ENCODE data around the gene RBM19.
A peak's percentile ranks its signal among the peaks of the same experiment; 100 is the strongest.
"Not testable (repeated sequence)": the region's sequence is repeated elsewhere in the genome, so short reads cannot be mapped to it uniquely, and the experiment has no call there.

Gene RBM19

DNA sequence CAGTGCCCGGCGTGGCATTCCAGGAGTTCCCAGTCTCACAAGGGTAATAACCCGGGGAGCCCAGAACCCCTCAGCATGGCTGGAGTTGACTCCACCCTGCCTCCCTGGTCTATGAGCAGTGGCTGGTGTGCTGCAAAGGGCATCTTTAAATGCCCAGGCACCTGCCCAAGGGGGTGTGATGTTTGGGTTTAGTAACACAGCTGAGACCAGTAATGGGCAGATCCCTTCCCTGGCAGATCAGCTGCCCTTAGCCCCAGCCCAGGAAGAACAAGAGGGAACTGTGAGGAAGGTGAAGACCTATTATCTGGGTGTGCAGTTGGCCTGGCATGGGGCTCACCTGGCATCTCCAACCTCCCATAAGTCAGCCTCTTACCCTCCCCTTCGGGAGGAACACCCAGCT, 35.9 kb downstream of the RBM19 start:
- no peak for DNase-seq

DNA sequence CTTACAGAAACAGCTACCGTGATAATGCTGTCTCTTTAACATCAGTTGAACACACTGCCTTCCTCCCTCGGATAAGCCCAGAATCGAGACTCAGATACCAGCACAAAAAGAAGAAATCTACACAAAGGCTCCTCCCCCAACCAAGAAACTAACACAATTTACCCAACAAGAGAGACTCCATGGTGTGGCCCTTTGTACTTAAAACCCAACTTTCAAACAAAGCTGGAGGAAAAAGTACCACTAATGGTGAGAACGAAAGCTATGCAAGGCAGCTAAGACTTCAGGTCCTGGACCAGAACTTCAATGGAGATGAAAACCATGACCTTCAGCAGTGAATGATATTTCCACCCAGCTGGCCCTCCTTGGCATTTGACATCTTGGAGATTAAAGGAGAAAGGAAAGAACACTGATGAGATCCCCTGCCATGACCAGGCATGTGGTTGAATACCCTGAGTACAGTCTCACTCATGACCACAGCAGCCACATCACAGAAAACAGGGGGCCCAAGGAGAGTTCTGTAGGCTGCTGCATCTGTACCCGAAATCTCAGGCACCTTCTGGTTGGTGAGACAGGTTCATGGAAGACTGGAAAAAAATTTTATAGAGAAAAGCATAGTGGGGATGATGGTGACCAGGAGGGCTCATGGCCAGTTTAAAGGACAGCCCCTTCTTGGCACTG, 36.7 kb downstream of the RBM19 start:
- DNase-seq = no peak

DNA sequence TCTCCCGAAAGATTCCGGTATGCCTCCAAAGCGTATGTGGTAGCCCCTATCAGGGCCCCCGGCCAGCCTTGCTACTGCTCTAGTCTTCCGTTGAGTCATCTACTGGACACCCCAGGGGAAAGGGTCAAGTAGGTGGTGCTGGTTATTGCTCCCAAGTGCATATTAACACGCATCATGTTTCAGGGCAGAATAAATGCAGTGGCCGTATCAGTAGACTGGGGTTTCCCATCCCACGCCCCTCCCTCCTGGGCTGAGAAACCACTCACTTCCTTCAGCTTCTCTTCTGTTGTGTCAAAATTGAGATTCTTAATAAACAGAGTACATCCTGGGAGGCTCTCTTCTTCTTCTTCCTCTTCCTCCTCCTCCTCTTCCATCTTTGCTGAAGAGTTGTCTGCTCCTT, 39.3 kb downstream of the RBM19 start:
- no peak for DNase-seq

DNA sequence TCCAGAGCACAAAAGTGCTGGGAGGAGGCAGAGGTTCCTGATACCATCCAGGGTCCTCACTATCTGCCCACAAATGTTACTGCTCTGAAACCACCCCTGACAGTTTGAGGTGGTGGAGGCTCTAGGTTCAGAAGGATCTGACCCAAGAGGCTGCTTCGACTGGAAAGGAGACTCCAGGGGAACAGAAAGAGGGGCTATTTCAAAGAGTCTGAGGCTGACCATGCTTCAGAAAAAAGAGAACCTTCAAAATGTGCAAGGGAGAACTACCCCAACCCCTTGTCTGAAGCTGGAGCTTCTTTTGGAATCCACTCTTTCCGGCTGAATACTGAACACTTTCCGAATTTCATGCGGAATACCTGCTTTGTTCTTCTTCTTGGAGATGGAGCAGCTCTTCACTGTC, 41.8 kb downstream of the RBM19 start:
- no peak for DNase-seq

DNA sequence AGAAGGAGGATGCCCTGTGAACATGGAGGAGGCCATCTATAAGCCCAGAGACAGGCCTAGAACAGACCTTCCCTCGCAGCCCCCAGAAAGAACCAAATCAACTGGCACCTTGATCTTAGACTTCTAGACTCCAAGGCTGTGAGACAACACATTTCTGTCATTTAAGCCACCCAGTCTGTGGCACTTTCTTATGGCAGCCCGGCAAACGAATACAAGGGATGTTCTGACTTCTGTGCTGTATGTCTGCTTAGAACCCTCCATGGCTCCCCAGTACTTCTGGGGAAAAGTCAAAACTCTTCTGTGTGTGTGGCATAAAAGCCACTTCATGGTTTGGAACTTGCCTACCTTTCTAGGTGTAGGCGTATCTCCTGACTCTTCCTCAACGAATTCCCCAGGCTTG, 42.9 kb downstream of the RBM19 start:
- no peak for DNase-seq

DNA sequence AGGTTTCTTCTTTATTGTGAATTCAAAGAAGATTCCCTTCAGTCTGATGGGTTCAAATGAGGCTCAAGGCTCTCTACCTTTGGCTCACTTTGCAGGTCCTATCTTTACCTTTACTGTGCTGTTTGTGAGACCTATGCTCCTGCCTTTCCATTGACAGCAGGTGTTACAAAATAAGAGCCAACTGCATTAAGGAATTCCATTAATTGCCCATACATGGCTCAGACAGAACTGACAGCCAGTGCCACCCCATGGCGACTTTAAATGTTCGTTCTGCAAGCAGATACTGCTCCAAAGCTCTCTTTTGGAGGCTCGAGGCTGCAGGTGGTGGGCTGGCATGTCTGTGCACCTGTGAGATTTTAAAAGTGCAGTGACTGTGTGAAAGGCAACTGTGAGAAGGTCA, 44.7 kb downstream of the RBM19 start:
- no peak for DNase-seq

DNA sequence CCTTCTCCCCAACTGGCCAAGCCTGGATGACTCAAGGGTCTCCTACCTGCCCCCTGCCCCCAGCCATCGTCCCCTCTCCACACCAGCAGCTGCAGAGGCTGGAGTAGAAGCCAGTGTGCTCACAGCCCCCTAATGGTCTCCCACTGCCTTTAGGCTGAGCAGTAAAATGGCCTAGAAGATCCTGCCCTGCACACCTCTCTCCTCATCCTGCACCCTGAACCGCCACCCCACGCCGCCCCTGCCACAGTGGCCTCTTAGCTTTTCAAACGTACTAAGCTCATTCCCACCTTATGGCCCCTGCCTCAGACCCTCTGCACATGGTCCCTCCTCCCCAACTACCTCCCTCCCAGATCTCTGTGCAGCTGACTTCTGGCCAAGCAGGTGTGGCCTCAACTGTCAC, 46.3 kb downstream of the RBM19 start:
- DNase-seq = no peak

DNA sequence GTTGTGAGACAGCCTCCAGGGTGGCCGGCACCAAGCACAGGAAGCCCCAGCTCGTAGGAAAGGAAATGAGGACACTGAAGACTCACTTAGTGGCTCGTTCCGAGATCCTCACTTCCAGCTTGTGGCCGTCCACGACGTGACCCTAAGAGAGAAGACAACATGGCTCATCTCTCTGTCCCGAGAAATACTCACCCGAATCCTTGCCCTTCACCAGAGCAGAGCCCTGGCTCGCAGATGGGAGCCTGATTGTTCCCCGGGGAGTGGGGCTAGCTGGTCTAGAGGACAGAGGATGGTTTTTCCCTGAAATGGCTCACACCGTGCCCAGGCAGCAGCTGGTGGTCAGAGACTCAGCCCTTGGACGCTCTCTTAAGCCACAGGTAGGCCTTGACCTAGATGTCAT, 47.8 kb downstream of the RBM19 start:
- no peak for DNase-seq

DNA sequence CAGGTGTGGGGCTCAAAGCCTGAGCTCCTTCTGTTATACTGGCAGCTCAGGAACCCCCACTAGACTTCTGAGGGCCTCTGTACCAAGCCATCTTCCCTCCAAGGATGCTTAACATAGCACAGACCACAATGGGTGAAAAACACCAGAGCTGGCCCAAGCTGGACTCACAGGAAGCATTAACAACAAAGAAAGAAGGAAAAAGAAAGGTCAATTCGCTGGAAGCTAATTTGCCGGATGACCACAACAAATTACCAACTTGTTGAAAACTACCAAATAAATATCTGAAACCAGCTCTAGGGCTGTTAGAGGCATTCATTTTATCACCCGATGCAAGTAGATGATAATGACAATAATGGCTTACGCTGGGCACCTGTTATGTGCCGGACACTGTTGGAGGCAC, 48.7 kb downstream of the RBM19 start:
- DNase-seq = no peak

DNA sequence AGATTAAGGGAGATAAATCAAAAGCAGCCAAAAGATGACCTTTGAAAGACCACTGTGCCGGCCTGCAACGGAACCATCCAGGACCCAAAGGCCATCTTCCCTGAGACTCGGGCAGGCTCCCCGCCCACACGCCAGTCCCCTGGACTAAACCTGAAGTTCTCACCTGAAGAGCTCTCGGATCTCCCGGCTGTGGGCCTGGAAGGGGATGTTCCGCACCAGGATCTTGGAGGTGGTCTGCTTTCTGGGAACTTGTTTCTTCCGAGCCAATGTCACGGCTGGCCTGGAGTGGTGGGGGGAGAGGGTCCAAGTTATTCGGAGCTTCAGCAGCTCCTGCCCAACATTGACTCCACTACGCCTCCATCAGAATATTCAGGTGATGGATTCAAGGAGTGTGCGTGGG, 51.3 kb downstream of the RBM19 start:
- DNase-seq = no peak

DNA sequence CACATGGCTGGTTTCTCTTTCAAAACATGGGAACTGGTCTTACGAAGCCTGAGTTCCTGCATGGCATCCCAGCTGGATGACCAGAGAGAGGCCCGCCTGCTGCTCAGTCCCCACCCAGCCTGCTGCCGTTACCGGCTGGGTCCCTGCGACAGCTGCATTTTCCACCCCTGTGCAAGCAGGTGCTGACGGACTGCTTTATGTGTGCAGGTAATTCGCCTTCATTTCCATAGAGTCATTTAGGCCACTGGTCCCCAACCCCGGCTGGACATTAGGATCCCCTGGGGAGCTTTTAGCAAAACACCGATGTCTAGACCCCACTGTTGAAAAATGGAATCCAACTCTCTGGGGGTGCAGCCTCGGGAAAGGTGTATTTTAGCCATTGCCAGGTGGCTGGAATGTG, 51.9 kb downstream of the RBM19 start:
- DNase-seq = no peak

DNA sequence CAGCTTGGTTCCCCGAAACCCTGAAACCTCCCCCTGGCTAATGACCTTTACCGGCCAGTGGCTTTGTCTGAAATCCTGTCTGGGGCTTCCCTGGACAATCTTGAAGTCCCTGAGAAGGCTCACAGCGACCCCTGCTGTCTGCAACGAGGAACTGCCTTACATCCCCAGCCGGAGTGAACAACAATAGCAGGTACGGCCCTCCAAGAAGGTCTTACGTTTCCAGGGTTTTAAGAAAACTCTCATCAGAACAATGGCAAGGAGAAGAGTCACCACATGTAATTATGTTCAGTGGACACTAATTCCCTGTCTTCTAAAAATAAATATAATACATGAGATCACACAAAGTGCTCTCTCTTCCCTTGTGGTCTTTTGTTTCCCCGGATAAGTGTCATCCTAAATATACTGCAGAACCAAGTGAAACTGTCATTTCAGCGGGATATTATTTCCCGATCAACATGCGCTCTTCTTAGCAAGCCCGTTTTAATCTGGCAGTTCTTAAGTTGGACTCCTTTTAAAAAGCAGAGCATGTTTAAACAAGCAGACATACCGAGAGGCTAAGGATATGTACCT, 53.3 kb downstream of the RBM19 start:
- peak; percentile 77 for DNase-seq

DNA sequence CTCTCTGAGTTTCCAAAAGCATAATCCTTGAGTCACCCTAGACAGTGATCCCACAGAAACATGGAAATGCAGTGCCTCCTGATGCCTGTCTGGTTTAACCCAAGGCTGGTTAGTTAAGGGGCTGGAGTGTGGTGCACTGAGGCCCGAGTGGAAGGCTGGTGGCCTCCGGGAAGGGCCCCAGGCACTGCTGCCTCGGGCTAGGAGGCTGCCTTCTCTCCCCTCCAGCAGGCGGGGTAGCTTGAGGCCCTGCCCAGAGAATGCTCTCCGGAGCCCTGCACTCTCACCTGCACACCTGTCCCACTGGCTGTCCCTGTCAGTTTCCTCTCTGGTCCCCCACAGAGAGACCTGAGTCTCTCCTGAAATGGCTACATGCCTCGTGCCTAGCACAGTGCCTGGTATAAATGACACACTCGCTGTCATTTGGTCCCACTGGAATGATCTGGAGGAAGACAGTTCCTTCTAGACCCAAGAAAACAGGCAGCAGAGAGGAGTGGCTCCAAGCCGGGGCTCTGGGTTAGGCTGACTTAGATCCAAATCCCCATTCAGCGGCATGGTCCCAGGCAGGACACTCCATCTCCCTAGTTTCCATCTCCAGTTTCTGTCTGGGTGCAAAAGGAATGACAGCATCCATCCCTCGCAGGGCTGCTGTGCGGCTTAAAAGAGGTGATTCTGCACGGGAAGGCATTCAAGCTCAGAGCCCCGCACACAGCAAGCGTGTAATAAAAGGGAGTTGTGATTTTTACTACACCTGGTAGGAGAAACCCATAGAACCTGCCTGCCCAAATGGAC, 54.0 kb downstream of the RBM19 start:
- no peak for DNase-seq

DNA sequence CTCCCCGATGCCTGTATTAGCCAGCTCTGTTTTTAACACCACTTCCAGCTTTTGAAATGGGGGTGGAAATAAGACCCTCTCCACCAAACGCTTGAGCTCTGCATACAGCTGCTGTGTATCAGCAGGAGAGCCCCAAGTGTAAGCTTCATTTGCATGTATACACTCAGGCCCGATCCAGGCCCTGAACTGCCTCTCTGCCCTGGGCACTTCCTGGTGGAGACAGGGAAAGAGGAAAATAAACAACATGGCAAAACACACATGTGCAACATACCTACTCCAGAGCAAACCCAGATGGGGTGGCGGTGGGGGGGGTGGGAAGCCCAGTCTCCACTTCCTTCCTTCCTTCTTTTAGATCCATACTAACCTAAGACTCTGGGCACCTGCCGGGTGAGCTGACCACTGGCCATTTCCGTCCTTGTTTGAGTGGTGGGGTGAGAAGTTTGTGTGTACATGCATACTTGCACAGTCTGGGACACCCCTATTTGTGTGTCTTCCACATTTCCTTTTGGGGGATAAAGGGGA, 55.3 kb downstream of the RBM19 start:
- no peak for DNase-seq

DNA sequence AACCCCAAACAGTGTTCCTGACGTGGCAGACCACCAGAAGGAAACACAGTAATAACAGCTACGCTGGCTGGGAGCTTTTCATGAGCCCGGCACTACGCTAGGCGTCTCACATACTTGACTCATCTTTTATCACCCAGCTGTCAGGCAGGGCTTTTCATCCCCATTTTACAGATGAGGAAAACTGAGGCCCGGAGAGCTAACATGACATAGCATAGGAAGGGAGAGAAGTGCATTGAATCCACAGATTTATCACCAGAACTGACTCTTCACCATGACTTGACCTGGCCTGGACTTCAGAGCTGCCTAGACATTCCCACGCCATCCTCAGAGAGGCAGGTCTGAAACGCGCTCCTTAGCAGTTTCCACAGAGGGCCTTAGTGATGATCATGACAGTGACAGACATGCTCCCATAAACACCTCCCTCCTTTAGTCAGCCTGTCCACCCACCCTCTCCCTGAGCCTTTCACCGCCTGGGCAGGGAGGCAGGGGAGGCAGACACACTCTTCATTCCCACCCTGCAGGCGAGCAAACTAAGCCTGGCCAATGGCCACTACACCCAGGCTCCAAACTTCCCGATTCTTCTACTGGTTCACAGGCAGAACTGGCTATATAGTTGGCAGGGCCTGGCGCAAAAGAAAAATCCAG, 56.2 kb downstream of the RBM19 start:
- no peak for DNase-seq

DNA sequence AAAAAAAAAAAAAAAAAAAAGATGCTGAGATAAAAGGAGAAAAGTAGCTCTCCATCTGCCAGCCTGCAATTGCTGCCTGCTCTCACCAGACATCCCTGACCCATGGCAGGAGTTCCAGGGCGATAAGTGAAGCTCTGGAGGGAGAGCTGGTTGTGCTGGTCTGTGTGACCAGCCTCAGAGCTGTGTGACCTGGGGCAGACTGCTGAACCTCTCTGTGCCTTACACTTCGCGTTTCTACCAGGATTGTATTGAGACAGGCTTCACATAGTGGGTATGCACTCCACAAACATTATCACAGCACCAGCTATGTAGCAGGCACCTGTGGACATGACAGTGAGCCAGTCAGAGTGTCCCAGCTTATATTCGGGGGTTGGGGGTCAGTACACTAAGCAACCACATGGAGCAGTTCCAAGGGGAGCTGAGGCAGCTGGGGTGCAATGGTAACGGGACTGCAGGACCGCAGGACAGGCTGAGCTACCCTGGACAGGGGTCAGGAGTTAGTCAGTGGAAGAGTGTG, 57.5 kb downstream of the RBM19 start:
- DNase-seq = no peak

DNA sequence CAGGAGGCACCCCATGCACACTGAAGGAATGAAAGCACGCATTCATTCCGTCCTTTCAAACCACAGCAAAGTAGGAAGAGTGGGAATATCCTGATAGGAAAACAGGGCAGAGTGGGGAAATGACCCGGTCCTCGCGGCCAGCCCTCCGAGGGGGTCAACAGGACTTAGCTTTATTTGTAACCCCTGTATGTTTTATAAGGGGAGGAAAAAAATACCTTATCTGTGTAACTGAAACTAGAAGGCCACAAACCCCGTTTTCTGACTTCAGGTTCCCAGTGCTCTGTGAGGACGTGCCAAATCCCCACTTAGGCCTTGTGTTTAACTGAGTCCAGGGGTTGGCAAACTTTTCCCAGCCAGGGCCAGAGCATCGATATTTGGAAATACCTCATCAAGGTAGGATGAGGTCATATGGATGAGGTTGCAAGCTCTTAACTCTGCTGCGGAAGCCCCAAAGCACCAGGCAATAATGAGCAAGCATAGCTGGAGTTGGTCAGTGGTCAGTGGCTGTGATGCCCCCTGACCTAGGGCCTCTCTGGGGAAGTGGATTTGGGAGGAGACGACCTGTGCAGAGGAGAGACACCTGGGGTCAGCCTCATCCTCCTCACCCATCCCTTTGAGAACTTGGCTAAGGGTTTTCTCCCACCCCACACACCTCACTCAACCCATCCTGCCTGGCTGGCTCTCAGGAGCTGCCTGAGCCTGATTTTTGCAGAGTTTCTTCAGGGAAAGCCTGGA, 58.5 kb downstream of the RBM19 start:
- no peak for DNase-seq

DNA sequence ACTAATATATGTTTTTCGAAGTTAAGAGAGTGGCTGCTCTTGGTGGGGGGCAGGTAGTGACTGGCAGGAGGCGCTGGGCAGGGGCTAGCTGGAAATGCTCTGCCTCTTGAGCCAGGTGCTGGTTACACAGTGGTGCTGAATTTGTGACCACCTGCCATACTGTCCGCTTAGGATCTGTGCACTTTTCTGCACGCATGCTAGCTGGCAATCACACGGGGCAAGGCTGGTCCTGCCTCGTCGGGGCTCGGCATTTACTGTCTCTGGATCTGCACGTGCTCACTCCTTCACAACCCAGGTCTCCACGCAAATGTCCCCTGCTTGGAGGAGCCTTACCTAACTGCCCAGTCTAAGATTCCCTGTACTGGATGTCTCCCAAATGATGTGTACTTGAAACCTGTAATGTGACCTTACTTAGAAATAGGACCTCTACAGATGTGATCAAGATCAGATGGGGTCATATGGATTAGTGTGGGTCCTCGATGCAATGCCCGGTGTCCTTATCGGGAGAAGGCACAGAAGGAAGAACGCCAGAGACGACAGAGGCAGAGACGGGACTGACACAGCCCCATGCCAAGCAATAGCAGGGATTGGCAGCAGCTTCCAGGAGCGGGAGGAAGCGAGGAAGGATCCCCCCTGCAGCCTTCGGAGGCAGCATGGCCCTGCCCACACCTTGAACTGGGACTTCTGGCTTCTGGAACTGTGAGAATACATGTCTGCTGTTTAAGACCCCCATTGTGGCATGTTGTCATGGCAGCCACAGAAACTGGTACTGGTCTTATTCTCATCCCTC, 59.5 kb downstream of the RBM19 start:
- DNase-seq = no peak

DNA sequence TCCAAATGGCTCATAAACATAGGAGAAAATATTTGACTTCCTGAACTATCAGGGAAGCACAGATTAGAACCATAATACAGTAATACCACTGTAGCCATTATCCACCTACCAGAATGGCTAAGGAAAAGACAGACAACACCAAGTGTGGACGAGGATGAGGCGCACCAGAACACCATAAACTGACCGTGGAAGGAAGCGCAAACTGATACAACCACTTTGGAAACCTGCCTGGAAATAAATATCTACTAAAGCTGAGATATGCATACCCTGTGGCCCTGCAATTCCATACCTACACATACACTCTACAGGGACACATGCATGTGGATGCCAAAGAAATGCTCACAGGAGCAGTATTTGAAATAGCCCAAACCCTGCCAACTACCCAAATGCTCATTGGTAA, 60.3 kb downstream of the RBM19 start:
- no peak for DNase-seq

DNA sequence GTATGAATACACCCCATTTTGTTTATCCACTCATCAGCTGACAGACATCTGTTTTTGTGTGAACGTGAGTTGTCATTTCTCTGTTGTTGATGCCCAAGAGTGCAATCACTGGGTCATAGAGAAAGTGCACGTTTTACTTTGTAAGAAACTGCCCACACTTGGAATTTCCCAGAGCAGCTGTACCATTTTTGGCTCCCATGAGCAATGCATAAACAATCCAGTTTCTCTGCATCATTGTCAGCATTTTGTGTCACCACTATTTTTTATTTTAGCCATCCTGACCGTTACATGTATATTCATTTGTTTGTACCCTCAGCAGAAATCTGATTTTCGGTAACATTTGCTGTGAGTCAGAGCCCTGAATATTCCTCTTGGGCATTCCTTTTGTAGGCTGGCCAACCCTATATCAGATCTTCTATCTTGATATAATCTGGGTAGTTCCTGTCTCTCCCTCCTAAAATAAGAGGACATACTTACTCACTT, 62.7 kb downstream of the RBM19 start:
- DNase-seq = no peak

DNA sequence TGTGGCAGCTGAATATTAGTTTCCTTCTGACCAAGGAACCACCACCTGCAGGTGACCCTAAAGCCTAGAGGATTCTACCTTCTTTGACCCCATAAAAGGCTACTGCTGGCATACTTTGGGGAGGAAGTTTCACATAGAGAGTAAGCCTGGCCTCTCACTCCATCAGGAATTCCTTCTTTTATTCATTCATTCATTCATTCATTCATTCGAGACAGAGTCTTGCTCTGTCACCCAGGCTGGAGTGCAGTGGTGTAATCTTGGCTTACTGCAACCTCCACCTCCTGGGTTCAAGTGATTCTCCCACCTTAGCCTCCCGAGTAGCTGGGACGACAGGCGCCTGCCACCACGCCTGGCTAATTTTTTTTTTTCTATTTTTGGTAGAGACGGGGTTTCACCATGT, 64.8 kb downstream of the RBM19 start:
- DNase-seq = not testable (repeated sequence)

DNA sequence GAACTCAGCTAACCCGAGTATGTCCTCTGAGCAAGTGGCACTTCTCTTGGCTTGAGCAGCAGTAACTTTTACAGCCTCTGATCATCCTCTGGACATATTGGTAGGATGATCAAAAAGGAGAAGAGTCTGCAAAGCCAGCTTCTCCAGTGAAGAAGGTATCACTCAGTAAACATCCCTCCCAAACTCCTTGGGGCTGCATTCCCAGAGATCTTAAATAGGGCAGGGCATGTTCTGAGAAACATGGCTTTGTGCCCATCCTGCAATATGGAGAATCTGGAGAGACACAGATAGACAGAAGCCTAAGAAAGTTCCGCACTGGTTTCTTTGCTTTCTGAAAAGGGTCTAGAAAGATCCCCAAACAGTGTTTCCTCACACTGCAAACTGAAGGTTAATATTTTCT, 65.4 kb downstream of the RBM19 start:
- DNase-seq = no peak
